HG03571 (cell line): ENCODE results near the gene YPEL2.
"Not testable (repeated sequence)": the region's sequence is repeated elsewhere in the genome, so short reads cannot be mapped to it uniquely, and the experiment has no call there.

Experiments used
- ATAC-seq: cut with Tn5 transposase; IDR thresholded peaks from one replicate; pipeline ENCODE4 v1.9.1; 2021; ENCODE audit not compliant: unreplicated experiment

YPEL2 gene

GRCh38 chr17:59331129-59331928 is at the start of gene YPEL2:
Gene YPEL2 (plus strand): TSS chr17:59331655. CDS start chr17:59353410, 21,755 bp downstream.
- ATAC-seq = peak; percentile 85

- no peak for ATAC-seq
Observed at GRCh38 chr17:59284317-59284716, 47.1 kb upstream of the YPEL2 start.

- ATAC-seq = no peak
Observed at GRCh38 chr17:59287452-59287851, 44.0 kb upstream of the YPEL2 start.

- ATAC-seq = no peak
Observed at GRCh38 chr17:59287891-59288290, 43.6 kb upstream of the YPEL2 start.

GRCh38 chr17:59289981-59290301 is 41.5 kb upstream of the YPEL2 start:
- ATAC-seq = no peak

GRCh38 chr17:59290302-59290998 is 41.0 kb upstream of the YPEL2 start:
- not testable (repeated sequence) for ATAC-seq

- no peak for ATAC-seq
Observed at GRCh38 chr17:59292174-59292523, 39.3 kb upstream of the YPEL2 start.

- no peak for ATAC-seq
Observed at GRCh38 chr17:59296190-59296589, 35.3 kb upstream of the YPEL2 start.

- ATAC-seq = no peak
Observed at GRCh38 chr17:59298521-59298920, 32.9 kb upstream of the YPEL2 start.

- no peak for ATAC-seq
Observed at GRCh38 chr17:59299400-59300092, 31.9 kb upstream of the YPEL2 start.

- ATAC-seq = no peak
Observed at GRCh38 chr17:59300941-59301340, 30.5 kb upstream of the YPEL2 start.

- no peak for ATAC-seq
Observed at GRCh38 chr17:59304811-59305210, 26.6 kb upstream of the YPEL2 start.

GRCh38 chr17:59310263-59310920 is 21.1 kb upstream of the YPEL2 start:
- ATAC-seq = no peak

- no peak for ATAC-seq
Observed at GRCh38 chr17:59311051-59311468, 20.4 kb upstream of the YPEL2 start.

- ATAC-seq = not testable (repeated sequence)
Observed at GRCh38 chr17:59311521-59311920, 19.9 kb upstream of the YPEL2 start.

GRCh38 chr17:59315866-59316265 is 15.6 kb upstream of the YPEL2 start:
- no peak for ATAC-seq

GRCh38 chr17:59327121-59327980 is 4.1 kb upstream of the YPEL2 start:
- no peak for ATAC-seq

- no peak for ATAC-seq
Observed at GRCh38 chr17:59327981-59328290, 3.5 kb upstream of the YPEL2 start.

- ATAC-seq = no peak
Observed at GRCh38 chr17:59328601-59329000, 2.9 kb upstream of the YPEL2 start.

- ATAC-seq = no peak
Observed at GRCh38 chr17:59329176-59330052, 2.0 kb upstream of the YPEL2 start.
